ENCODE measurements around the gene NOM1. TPM values are rescaled to one million over a fixed set of nuclear protein-coding genes. Genes with fewer than 3 reads are reported as not detected.

NOM1 gene
- total RNA-seq, 4 donors from 2014 or later: 15.1 to 20.7 (median 17.1) TPM

- no peak for TF ChIP-seq POLR2A (IDR thresholded peaks at IDR 0.05)
- no peaks in the 10 kb centered on the region for H3K9me3 ChIP-seq
- no peaks in the 10 kb centered on the region for H3K36me3 ChIP-seq
- H3K4me1 ChIP-seq: peaks cover 0 to 72% (median 27%) of the 10 kb centered on the region in 3 donors
- ATAC-seq: no peak
- no peak overlapping the region for H3K27ac ChIP-seq
- peaks cover 98% of the 10 kb centered on the region for H3K27me3 ChIP-seq
- no peak overlapping the region for H3K4me3 ChIP-seq
- WGBS, 2 donors (ENCODE audit: low coverage in 1 of 2): 28 to 38% methylated on average over 1 to 5 of the region's 7 CpGs
Observed at GRCh38 chr7:157006829-157007469, 57.4 kb downstream of the NOM1 start.

- Histone ChIP-seq H3K27ac (no peak overlapping the region), H3K9me3 (no peaks in the 10 kb centered on the region), H3K4me1 (peaks cover 0 to 66% (median 25%) of the 10 kb centered on the region in 3 donors), H3K4me3 (no peak overlapping the region), H3K36me3 (no peaks in the 10 kb centered on the region), H3K27me3 (peaks cover 98% of the 10 kb centered on the region)
- no peak for ATAC-seq
- TF ChIP-seq POLR2A (IDR thresholded peaks at IDR 0.05) (no peak), CTCF (IDR thresholded peaks at IDR 0.05) (no peak), EP300 (IDR thresholded peaks at IDR 0.05) (no peak), POLR2AphosphoS5 (IDR thresholded peaks at IDR 0.05) (no peak)
- 22 to 36% methylated on average over 11 to 17 of the region's 18 CpGs for WGBS, 2 donors (ENCODE audit: low coverage in 1 of 2)
Observed at GRCh38 chr7:157007470-157008066, 58.1 kb downstream of the NOM1 start.

- 31% methylated on average over 2 of the region's 35 CpGs; no CpG with 5 or more reads in 1 of the 2 donors for WGBS, 2 donors (ENCODE audit: low coverage in 1 of 2)
Observed at GRCh38 chr7:157008206-157009169, 59.0 kb downstream of the NOM1 start.

DNA sequence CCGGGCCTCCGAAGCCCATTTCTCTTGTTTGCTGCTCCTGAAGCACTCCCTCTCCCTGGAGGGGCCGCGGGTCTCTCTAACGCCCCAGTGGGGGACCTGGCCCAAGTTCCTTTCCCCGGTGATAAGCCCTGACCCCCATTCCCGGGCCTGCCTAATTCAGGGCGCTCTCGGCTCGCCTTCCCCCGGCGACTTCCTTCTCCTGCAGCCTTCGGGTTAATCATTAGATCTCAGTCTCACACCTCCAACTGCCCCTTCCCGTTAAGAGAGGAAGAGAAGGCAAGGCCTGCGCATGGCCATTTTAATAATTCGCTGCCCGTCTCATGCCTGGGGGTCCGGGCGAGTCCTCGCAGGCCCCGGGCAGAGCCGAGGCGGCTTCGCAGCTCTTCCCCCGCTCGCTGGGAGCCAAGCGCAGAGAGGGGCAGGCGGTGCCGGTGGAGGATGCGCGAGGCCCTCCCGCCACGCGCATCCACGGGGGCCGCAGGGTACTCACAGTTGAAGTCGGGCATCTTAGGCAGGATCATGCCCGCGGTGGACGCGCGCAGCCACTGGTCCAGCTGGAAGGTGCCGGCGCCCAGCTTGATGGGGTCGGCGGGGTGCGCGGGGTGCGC lies 59.8 kb downstream of the NOM1 start:
- Histone ChIP-seq H3K4me3 (peak overlapping the region in 1 of 2 donors; percentile 33), H3K27me3 (peaks cover 98% of the 10 kb centered on the region)
- WGBS, 2 donors (ENCODE audit: low coverage in 1 of 2): 0% methylated on average over 1 to 11 of the region's 49 CpGs

More at GRCh38 chr7:157008206-157009169, 59.0 kb downstream of the NOM1 start:
- TF ChIP-seq CTCF (IDR thresholded peaks at IDR 0.05): no peak
- TF ChIP-seq POLR2A (IDR thresholded peaks at IDR 0.05): no peak
- TF ChIP-seq EP300 (IDR thresholded peaks at IDR 0.05): no peak
- no peak for TF ChIP-seq POLR2AphosphoS5 (IDR thresholded peaks at IDR 0.05)
- no peak overlapping the region for H3K4me3 ChIP-seq
- H3K27me3 ChIP-seq: peaks cover 98% of the 10 kb centered on the region
- no peaks in the 10 kb centered on the region for H3K9me3 ChIP-seq
- no peak for ATAC-seq
- no peaks in the 10 kb centered on the region for H3K36me3 ChIP-seq
- H3K27ac ChIP-seq: no peak overlapping the region
- H3K4me1 ChIP-seq: peaks cover 0 to 57% (median 18%) of the 10 kb centered on the region in 3 donors

More for the DNA sequence above, 59.8 kb downstream of the NOM1 start:
- no peaks in the 10 kb centered on the region for H3K36me3 ChIP-seq
- H3K9me3 ChIP-seq: no peaks in the 10 kb centered on the region
- ATAC-seq: no peak
- H3K4me1 ChIP-seq: peaks cover 0 to 49% (median 11%) of the 10 kb centered on the region in 3 donors
- TF ChIP-seq CTCF (IDR thresholded peaks at IDR 0.05) (no peak), POLR2A (IDR thresholded peaks at IDR 0.05) (no peak), POLR2AphosphoS5 (IDR thresholded peaks at IDR 0.05) (no peak), EP300 (IDR thresholded peaks at IDR 0.05) (no peak)
- no peak overlapping the region for H3K27ac ChIP-seq
